CD4-positive, alpha-beta T cell treated with Interferon alpha-2 for 1 hour (primary cell): ENCODE results near the gene WIZ.
"Not testable (repeated sequence)": the region's sequence is repeated elsewhere in the genome, so short reads cannot be mapped to it uniquely, and the experiment has no call there.

ENCODE experiments used
- DNase-seq, 2 donors: peaks; one replicate each; pipeline ENCODE4 v3.0.0-alpha.2; 2020 to 2022

Gene WIZ

GRCh38 chr19:15449620-15450527 lies at the start of gene WIZ:
WIZ (minus strand) TSS chr19:15449956; CDS start chr19:15448307, 1,649 bp downstream.
- DNase-seq: peak; percentile 85 to 89

- DNase-seq: no peak
Measured at GRCh38 chr19:15498910-15499309, 49.2 kb upstream of the WIZ start.

GRCh38 chr19:15498156-15498858 lies 48.6 kb upstream of the WIZ start:
- no peak for DNase-seq

- DNase-seq: no peak
Measured at GRCh38 chr19:15495151-15495550, 45.4 kb upstream of the WIZ start.

- DNase-seq: no peak
Measured at GRCh38 chr19:15488489-15489226, 38.9 kb upstream of the WIZ start.

GRCh38 chr19:15487038-15487437 lies 37.3 kb upstream of the WIZ start:
- no peak for DNase-seq

GRCh38 chr19:15485768-15486167 lies 36.0 kb upstream of the WIZ start:
- DNase-seq: not testable (repeated sequence)

- DNase-seq: not testable (repeated sequence)
Measured at GRCh38 chr19:15480996-15481395, 31.2 kb upstream of the WIZ start.

GRCh38 chr19:15479391-15480345 lies 29.9 kb upstream of the WIZ start, which contains the start of gene PGLYRP2:
PGLYRP2 (minus strand) TSS chr19:15479501; CDS start chr19:15479371, 130 bp downstream.
- DNase-seq: no peak

GRCh38 chr19:15476325-15476724 lies 26.6 kb upstream of the WIZ start:
- no peak for DNase-seq

GRCh38 chr19:15475611-15476010 lies 25.9 kb upstream of the WIZ start:
- no peak for DNase-seq

- DNase-seq: no peak
Measured at GRCh38 chr19:15475169-15475568, 25.4 kb upstream of the WIZ start.

- DNase-seq: not testable (repeated sequence)
Measured at GRCh38 chr19:15473821-15474220, 24.1 kb upstream of the WIZ start.

- DNase-seq: no peak
Measured at GRCh38 chr19:15471639-15472101, 21.9 kb upstream of the WIZ start.

GRCh38 chr19:15469513-15470297 lies 19.9 kb upstream of the WIZ start:
- peak; percentile 29 to 41 for DNase-seq

- no peak for DNase-seq
Measured at GRCh38 chr19:15468675-15469512, 19.1 kb upstream of the WIZ start.

GRCh38 chr19:15467734-15468214 lies 18.0 kb upstream of the WIZ start:
- DNase-seq: no peak

GRCh38 chr19:15466851-15467733 lies 17.3 kb upstream of the WIZ start:
- DNase-seq: peak; percentile 40 to 75
